ENCODE results near the gene PIGQ. TPM values are rescaled to one million over a fixed set of nuclear protein-coding genes. Genes with fewer than 3 reads are reported as not detected.
"Not testable (repeated sequence)": the region's sequence is repeated elsewhere in the genome, so short reads cannot be mapped to it uniquely, and the experiment has no call there.

PIGQ gene
- total RNA-seq, 2 donors from 2014 or later, result 76.5 to 83.1 TPM

DNA sequence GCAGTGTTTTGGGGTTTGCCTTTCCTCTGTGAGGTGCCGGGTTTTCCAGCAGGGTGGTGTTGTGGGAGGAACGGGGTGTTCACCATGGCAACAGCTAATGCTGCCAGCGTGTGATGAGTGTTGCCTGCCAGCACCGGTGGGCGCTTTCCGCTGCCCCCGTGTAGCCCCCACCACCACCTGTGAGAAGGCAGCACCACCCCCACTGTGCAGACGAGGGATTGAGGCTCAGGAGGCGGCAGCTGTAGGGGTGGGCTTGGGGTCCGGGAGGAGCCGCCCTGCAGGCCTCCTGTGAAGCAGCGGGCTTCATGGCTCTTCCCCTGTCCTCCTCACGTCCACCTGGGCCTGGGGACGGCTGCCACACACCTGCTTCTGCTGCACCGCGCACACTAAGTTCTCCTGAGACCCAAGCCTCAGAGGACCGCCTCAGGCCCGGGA lies 25.3 kb downstream of the PIGQ start:
- ATAC-seq (no peak), DNase-seq (no peak)
- Histone ChIP-seq H3K4me3 (no peak overlapping the region), H3K27me3 (no peaks in the 10 kb centered on the region), H3K27ac (peak overlapping the region; percentile 67 to 95 (median 92)), H3K36me3 (replicated peaks in 1 of 2; ENCODE audit: insufficient read depth in 1 of 2, low read depth in 2 of 2) (peaks cover 0 to 4% of the 10 kb centered on the region in 2 donors), H3K9me3 (no peaks in the 10 kb centered on the region), H3K4me1 (peaks cover 66% of the 10 kb centered on the region)
- TF ChIP-seq, protein P1, sequence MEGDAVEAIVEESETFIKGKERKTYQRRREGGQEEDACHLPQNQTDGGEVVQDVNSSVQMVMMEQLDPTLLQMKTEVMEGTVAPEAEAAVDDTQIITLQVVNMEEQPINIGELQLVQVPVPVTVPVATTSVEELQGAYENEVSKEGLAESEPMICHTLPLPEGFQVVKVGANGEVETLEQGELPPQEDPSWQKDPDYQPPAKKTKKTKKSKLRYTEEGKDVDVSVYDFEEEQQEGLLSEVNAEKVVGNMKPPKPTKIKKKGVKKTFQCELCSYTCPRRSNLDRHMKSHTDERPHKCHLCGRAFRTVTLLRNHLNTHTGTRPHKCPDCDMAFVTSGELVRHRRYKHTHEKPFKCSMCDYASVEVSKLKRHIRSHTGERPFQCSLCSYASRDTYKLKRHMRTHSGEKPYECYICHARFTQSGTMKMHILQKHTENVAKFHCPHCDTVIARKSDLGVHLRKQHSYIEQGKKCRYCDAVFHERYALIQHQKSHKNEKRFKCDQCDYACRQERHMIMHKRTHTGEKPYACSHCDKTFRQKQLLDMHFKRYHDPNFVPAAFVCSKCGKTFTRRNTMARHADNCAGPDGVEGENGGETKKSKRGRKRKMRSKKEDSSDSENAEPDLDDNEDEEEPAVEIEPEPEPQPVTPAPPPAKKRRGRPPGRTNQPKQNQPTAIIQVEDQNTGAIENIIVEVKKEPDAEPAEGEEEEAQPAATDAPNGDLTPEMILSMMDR (IDR thresholded peaks at IDR 0.05), result no peak
- no peak for TF ChIP-seq POLR2A (IDR thresholded peaks at IDR 0.05)
- WGBS, 2 donors, result 74 to 77% methylated on average over 7 to 18 of the region's 18 CpGs
- intact Hi-C loops (cut with DNase I), result no loop called here

DNA sequence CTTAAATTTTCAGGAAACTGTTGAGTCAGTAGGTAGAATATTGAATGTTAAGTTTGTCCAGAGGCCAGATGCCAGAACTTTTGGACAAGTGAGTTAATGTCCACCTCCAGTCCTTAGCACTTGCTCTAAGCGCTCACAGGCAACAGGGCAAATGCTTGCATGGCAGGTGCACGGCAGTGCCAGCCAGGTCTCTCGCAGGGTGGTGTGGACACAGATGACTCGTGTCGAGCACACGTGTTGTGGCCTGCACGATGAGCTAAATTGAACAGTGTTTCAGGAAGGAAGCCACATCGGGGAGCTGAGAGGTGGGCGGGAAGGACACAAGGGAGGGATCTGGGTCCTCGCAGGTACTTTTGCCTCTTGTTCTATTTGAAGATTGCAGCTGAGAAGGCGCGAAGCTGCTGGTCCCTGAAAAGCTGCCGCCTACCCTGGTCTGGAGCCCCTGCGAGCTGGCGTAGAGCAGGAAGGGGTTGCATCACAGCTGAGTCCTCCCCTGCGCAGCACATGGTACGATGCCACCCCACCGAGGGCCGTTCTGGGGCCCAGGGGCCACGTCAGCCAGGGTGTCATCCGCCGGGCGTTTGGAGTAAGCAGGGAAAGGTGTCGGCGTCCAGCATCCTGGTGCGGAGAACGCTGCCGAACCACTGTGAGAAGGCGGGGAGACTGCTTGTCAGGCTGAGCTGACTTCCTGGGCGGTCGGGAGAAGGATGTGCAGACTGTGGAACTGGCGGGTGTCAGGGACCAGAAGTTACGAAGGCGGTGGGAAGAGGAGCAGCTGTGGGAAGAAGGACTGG lies 26.4 kb downstream of the PIGQ start:
- no peak for TF ChIP-seq POLR2A (IDR thresholded peaks at IDR 0.05)
- TF ChIP-seq, protein P1 (IDR thresholded peaks at IDR 0.05), result no peak
- intact Hi-C loops (cut with DNase I), result no loop called here
- Histone ChIP-seq H3K27ac (peak overlapping the region; percentile 47 to 95 (median 73)), H3K4me3 (no peak overlapping the region), H3K4me1 (peaks cover 68% of the 10 kb centered on the region), H3K27me3 (no peaks in the 10 kb centered on the region), H3K9me3 (no peaks in the 10 kb centered on the region), H3K36me3 (replicated peaks in 1 of 2; ENCODE audit: insufficient read depth in 1 of 2, low read depth in 2 of 2) (peaks cover 0 to 4% of the 10 kb centered on the region in 2 donors)
- DNase-seq (peak; percentile 61 to 86 (median 78)), ATAC-seq (no peak)
- 54 to 68% methylated on average over 26 to 34 of the region's 34 CpGs for WGBS, 2 donors

DNA sequence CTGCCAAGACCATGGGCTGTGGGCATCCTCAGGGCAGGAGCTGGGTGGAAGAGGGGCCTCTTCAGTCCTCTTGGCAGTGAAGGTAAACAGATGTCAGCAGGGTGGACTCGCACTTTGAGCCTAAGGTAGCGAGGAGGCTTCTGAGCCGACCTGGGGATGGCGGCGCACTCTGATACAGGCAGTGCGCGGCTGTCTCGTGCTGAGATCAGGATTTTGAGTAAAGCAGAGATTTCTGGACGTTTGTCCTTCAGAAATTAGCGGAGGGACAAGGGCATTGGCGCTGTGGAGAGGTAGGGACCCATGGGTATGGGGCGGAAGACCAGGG lies 26.9 kb downstream of the PIGQ start:
- DNase-seq (peak in 1 of 4 donors; percentile 32), ATAC-seq (no peak)
- WGBS, 2 donors, result 45 to 62% methylated on average over 12 of the region's 12 CpGs
- no peaks in the 10 kb centered on the region for H3K27me3 ChIP-seq
- H3K4me3 ChIP-seq, result no peak overlapping the region
- H3K27ac ChIP-seq, result peak overlapping the region; percentile 19 to 95 (median 69)
- TF ChIP-seq, protein P1 (IDR thresholded peaks at IDR 0.05), result no peak
- TF ChIP-seq POLR2A (IDR thresholded peaks at IDR 0.05), result no peak
- no peaks in the 10 kb centered on the region for H3K9me3 ChIP-seq
- intact Hi-C loops (cut with DNase I), result no loop called here
- peaks cover 63% of the 10 kb centered on the region for H3K4me1 ChIP-seq
- peaks cover 0 to 4% of the 10 kb centered on the region in 2 donors for H3K36me3 ChIP-seq (replicated peaks in 1 of 2; ENCODE audit: insufficient read depth in 1 of 2, low read depth in 2 of 2)

DNA sequence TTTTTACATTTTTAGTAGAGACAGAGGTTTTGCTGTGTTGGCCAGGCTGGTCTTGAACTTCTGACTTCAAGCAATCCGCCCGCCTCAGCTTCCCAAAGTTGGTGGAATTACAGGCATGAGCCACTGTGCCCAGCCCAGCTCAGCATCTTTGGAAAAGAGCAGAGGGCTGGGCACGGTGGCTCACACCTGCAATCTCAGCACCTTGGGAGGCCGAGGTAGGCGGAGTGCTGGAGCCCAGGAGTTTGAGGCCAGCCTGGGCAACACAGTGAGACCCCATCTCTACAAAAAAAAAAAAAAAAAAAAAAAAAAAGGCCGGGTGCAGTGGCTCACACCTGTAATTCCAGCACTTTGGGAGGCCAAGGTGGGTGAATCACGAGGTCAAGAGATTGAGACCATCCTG lies 27.9 kb downstream of the PIGQ start:
- H3K27me3 ChIP-seq; intact Hi-C loops (cut with DNase I); H3K9me3 ChIP-seq; H3K27ac ChIP-seq; DNase-seq; H3K4me3 ChIP-seq; H3K36me3 ChIP-seq (replicated peaks in 1 of 2; ENCODE audit: insufficient read depth in 1 of 2, low read depth in 2 of 2); ATAC-seq: not testable (repeated sequence)
- peaks cover 53% of the 10 kb centered on the region for H3K4me1 ChIP-seq
- 93 to 98% methylated on average over 7 of the region's 7 CpGs for WGBS, 2 donors

DNA sequence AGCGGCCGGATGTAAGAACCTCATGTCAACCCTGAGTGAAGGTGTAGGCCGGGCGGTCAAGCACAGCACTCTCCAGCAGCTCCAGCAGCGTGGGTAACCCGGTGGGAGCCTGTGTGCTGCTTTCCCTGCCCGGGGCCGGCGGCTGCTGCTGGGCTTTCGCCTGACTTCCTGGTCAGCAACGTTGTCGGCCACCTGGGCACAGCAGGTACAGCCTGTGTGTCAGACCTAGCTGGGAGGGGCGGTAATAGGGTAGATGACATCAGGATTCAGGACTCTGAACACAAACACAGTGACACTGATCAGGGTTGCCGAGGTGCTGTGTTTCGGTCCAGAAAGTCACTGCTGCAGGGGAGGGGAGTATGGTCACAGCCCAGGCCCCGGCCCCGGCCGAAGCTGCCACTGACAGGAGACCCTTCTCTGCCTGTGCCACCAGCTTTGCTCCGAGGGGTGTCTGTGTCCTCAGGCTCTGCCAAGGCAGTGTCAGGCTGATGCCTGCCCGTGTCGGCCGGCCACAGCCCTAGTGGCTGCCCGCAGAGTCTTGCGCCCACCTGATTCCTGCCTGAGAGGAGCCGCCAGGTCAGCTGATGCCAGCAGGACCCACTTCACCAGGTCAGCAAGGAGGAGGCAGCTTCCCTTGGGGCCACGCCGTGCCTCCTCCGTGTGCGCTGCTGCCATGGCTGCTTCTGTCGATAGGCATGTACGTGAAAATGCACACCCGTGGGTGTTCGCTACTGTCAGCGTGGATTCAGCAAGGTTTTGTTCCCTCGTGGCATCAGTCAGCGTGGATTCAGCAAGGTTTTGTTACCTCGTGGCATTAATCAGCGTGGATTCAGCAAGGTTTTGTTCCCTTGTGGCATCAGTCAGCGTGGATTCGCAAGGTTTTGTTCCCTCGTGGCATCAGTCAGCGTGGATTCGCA lies 29.3 kb downstream of the PIGQ start:
- DNase-seq, result peak in 1 of 4 donors; percentile 36
- no peak for ATAC-seq
- intact Hi-C loops (cut with DNase I), result no loop called here
- no peaks in the 10 kb centered on the region for H3K9me3 ChIP-seq
- 93 to 96% methylated on average over 23 to 38 of the region's 43 CpGs for WGBS, 2 donors
- H3K4me3 ChIP-seq, result no peak overlapping the region
- no peak overlapping the region for H3K27ac ChIP-seq
- H3K27me3 ChIP-seq, result no peaks in the 10 kb centered on the region
- TF ChIP-seq POLR2A (IDR thresholded peaks at IDR 0.05), result no peak
- TF ChIP-seq, protein P1 (IDR thresholded peaks at IDR 0.05), result no peak
- H3K36me3 ChIP-seq (replicated peaks in 1 of 2; ENCODE audit: insufficient read depth in 1 of 2, low read depth in 2 of 2), result peaks cover 0 to 4% of the 10 kb centered on the region in 2 donors
- H3K4me1 ChIP-seq, result peaks cover 45% of the 10 kb centered on the region
